HCT116 (cell line): ENCODE results near the gene CALCOCO2. TPM values are rescaled to one million over a fixed set of nuclear protein-coding genes. Genes with fewer than 3 reads are reported as not detected.
"Not testable (repeated sequence)": the region's sequence is repeated elsewhere in the genome, so short reads cannot be mapped to it uniquely, and the experiment has no call there.

Experiments
- ATAC-seq: fragments of 200-7000 bp; cut with Tn5 transposase; 2 replicates; pipeline ENCODE4 v1.9.1; 2020; ENCODE audit warnings: mild to moderate bottlenecking, moderate library complexity
- BruUV-seq: library from RNA; stranded (reverse); fragments of 400-500 nt; replicated peaks from 2 replicates; lab custom pipeline; 2021; lab: Mats Ljungman, UMichigan
- CTCF ChIA-PET: fragments of 300-600 bp; sonication (Branson Sonifier 250); formaldehyde crosslinking; loops from one replicate; lab custom pipeline; 2021; ENCODE audit warnings: antibody characterized with exemption; lab: Charles Lee
- POLR2A ChIA-PET: fragments of 300-600, 350-600 bp; sonication (Branson Sonifier 250); formaldehyde crosslinking; loops from one replicate; lab custom pipeline; 2021; ENCODE audit warnings: antibody characterized with exemption; lab: Charles Lee
- RAD21 ChIA-PET, 2 experiments: fragments of 300-600 bp; sonication (Branson Sonifier 250); formaldehyde crosslinking; loops; one replicate each; lab custom pipeline; 2023; ENCODE audit warnings: low total read pairs in 2 of 2; ENCODE audit not compliant: uncharacterized antibody in 2 of 2, unreplicated experiment in 2 of 2, low non-redundant PET in 1 of 2; lab: Charles Lee
- DNase-seq: peaks from one replicate; pipeline ENCODE4 v3.0.0-alpha.2; 2010; ENCODE audit warnings: low read depth, low spot score
- H2AFZ ChIP-seq: fragments of 200-600 bp; shearing (Covaris generic), sonication (generic); 2 replicates; pipeline ENCODE4 v1.6.1; 2017; ENCODE audit warnings: low read depth, mixed run types, mixed read lengths, antibody characterized with exemption, low read length; ENCODE audit not compliant: poor library complexity, severe bottlenecking
- H3K27ac ChIP-seq: 2 replicates; pipeline ENCODE4 v1.5.1; 2012; ENCODE audit warnings: low read depth, low read length
- H3K27me3 ChIP-seq: fragments of 200-600 bp; sonication (generic); 2 replicates; pipeline ENCODE4 v1.6.1; 2016; ENCODE audit warnings: mixed run types, low read length, mixed read lengths; ENCODE audit not compliant: insufficient read depth
- H3K36me3 ChIP-seq, 2 experiments: fragments of 200-500 bp in 1 of 2; fragments of 200-600 bp in 1 of 2; sonication (Bioruptor generic) in 1 of 2; sonication (generic) in 1 of 2; 2 replicates each; pipeline versions ENCODE4 v1.5.1 to v1.6.1; 2014 to 2016; ENCODE audit warnings: low read length in 2 of 2, inconsistent platforms in 1 of 2, mixed read lengths in 1 of 2, mixed run types in 1 of 2; ENCODE audit not compliant: insufficient read depth in 2 of 2, control insufficient read depth in 1 of 2
- H3K4me1 ChIP-seq, 2 experiments: fragments of 200-600 bp in 1 of 2; sonication (generic) in 1 of 2; 2 replicates each; pipeline versions ENCODE4 v1.5.1 to v1.6.1; 2012 to 2017; ENCODE audit warnings: low read length in 2 of 2, inconsistent platforms in 1 of 2, mild to moderate bottlenecking in 1 of 2, mixed read lengths in 1 of 2, mixed run types in 1 of 2, moderate library complexity in 1 of 2; ENCODE audit not compliant: insufficient read depth in 2 of 2, control insufficient read depth in 1 of 2
- H3K4me2 ChIP-seq: fragments of 200-600 bp; sonication (generic); 2 replicates; pipeline ENCODE4 v1.6.1; 2017; ENCODE audit warnings: mixed run types, low read length, mixed read lengths
- H3K4me3 ChIP-seq, 2 experiments: fragments of 200-600 bp in 1 of 2; sonication (generic) in 1 of 2; replicated peaks in 1 of 2; 2 replicates each; pipeline ENCODE4 v1.5.1; 2011 to 2016; ENCODE audit warnings: low read length in 2 of 2, control low read depth in 1 of 2, low read depth in 1 of 2, mild to moderate bottlenecking in 1 of 2, mixed read lengths in 1 of 2, mixed run types in 1 of 2
- H3K79me2 ChIP-seq: fragments of 200-600 bp; sonication (generic); 2 replicates; pipeline ENCODE4 v1.6.1; 2017; ENCODE audit warnings: mild to moderate bottlenecking, mixed run types, low read length, moderate library complexity, mixed read lengths; ENCODE audit not compliant: insufficient read depth
- H3K9ac ChIP-seq: fragments of 200-600 bp; sonication (generic); 2 replicates; pipeline ENCODE4 v1.6.1; 2016; ENCODE audit warnings: low read length, mixed read lengths
- H3K9me2 ChIP-seq: fragments of 200-600 bp; sonication (generic), shearing (Covaris generic); 2 replicates; pipeline ENCODE4 v1.6.1; 2017; ENCODE audit warnings: mixed run types, mild to moderate bottlenecking, moderate library complexity; ENCODE audit not compliant: insufficient read depth
- H3K9me3 ChIP-seq, 2 experiments: fragments of 200-500 bp in 1 of 2; fragments of 200-600 bp in 1 of 2; sonication (Bioruptor generic) in 1 of 2; sonication (generic) in 1 of 2; 2 replicates each; pipeline ENCODE4 v1.6.1; 2014 to 2017; ENCODE audit warnings: low read length in 2 of 2, mixed read lengths in 2 of 2, inconsistent platforms in 1 of 2, low read depth in 1 of 2, mild to moderate bottlenecking in 1 of 2, mixed run types in 1 of 2, moderate library complexity in 1 of 2; ENCODE audit not compliant: control insufficient read depth in 1 of 2, insufficient read depth in 1 of 2
- H4K20me1 ChIP-seq: fragments of 200-600 bp; sonication (generic), shearing (Covaris generic); 2 replicates; pipeline ENCODE4 v1.6.1; 2017; ENCODE audit warnings: mixed run types, mild to moderate bottlenecking, moderate library complexity; ENCODE audit not compliant: insufficient read depth
- CEBPB ChIP-seq: IDR thresholded peaks from 2 replicates; pipeline ENCODE4 v1.6.1; 2012; ENCODE audit warnings: low read depth
- FOSL1 ChIP-seq: IDR thresholded peaks from 2 replicates; pipeline ENCODE4 v1.6.1; 2012; ENCODE audit warnings: low read depth
- MAX ChIP-seq: IDR thresholded peaks from 2 replicates; pipeline ENCODE4 v1.6.1; 2012
- POLR2AphosphoS5 ChIP-seq: IDR thresholded peaks from 2 replicates; pipeline ENCODE4 v1.6.1; 2011; ENCODE audit warnings: mild to moderate bottlenecking, low read depth, low read length, moderate library complexity
- REST ChIP-seq: IDR thresholded peaks from 2 replicates; pipeline ENCODE4 v1.6.1; 2012; ENCODE audit warnings: low read depth
- intact Hi-C: fragments of 100-400 bp; cut with micrococcal nuclease; formaldehyde crosslinking; loops from 2 replicates; pipeline ENCODE4 v1.10.0; 2022
- total RNA-seq: library from RNA; stranded (reverse); gene quantifications from one replicate; pipeline ENCODE4 v1.2.1, GENCODE V29; 2021; ENCODE audit not compliant: unreplicated experiment

The CALCOCO2 gene
- total RNA-seq, 1 experiment from 2014 or later, result 151 TPM

DNA sequence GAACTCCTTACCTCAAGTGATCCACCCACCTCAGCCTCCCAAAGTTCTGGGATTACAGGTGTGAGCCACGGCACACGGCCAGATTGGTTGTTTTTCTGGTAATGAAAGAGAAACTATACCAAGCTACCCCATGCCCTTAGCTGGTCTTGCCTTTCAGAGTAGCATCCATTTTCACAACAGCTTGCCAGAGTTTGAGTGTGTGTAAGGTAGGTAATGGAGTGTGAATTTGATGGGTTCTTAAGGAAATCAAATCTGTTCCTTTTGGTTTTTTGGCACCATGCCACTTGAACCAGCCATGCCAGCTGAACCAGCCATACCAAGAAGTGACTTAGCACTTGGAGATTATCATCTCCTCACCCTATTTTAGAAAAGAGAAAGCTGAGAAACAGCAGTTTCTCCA, 5.1 kb downstream of the CALCOCO2 start:
- TF ChIP-seq REST (no peak), CEBPB (no peak), POLR2AphosphoS5 (no peak), MAX (no peak), FOSL1 (no peak)
- TF ChIP-seq, all 23 proteins: peak for 0
- H3K79me2 ChIP-seq, result peaks cover 38% of the 10 kb centered on the region; the same call in 1 of the 2 replicates
- RAD21 ChIA-PET, result no interaction called here
- no peak overlapping the region for H3K27ac ChIP-seq
- H3K4me2 ChIP-seq, result no peak overlapping the region
- no peaks in the 10 kb centered on the region for H4K20me1 ChIP-seq
- no peak overlapping the region for H3K4me3 ChIP-seq
- ATAC-seq (no peak), DNase-seq (no peak)
- no peak overlapping the region for H2AFZ ChIP-seq
- H3K9me3 ChIP-seq, result no peaks in the 10 kb centered on the region
- H3K27me3 ChIP-seq, result no peaks in the 10 kb centered on the region
- BruUV-seq, result no TSS peak
- POLR2A ChIA-PET, result no interaction called here
- intact Hi-C loops, result no loop called here
- H3K4me1 ChIP-seq, result peaks cover 5 to 8% of the 10 kb centered on the region in 2 experiments; a peak in 2 of 4 replicates
- H3K36me3 ChIP-seq, result no peaks in the 10 kb centered on the region
- H3K9ac ChIP-seq, result no peak overlapping the region
- no peaks in the 10 kb centered on the region for H3K9me2 ChIP-seq
- CTCF ChIA-PET, result interaction anchor here (1.1 to 1.5 kb wide), 2 partner anchors 49 to 112 kb away, joined by 4 read pairs; no protein-coding TSS in a partner anchor

GRCh38 chr17:48837458-48837857, 6.6 kb downstream of the CALCOCO2 start:
- H3K27ac ChIP-seq, RAD21 ChIA-PET, H3K4me2 ChIP-seq, H3K9me2 ChIP-seq, DNase-seq, H3K4me3 ChIP-seq, H3K4me1 ChIP-seq, H3K36me3 ChIP-seq, ATAC-seq, H3K9ac ChIP-seq, H2AFZ ChIP-seq, H3K9me3 ChIP-seq, H3K27me3 ChIP-seq, H4K20me1 ChIP-seq, intact Hi-C loops, POLR2A ChIA-PET, BruUV-seq: not testable (repeated sequence)
- CTCF ChIA-PET, result interaction anchor here (0.9 kb wide), 1 partner anchor 41 kb away, joined by 3 read pairs; no protein-coding TSS in a partner anchor
- peaks cover 28% of the 10 kb centered on the region; the same call in 1 of the 2 replicates for H3K79me2 ChIP-seq
